GM23248 (cell line): ENCODE results near the gene VPS4A. TPM values are rescaled to one million over a fixed set of nuclear protein-coding genes. Genes with fewer than 3 reads are reported as not detected.

Source experiments
- DNase-seq: peaks from one replicate; pipeline ENCODE4 v3.0.0-alpha.2; 2015
- H2AFZ ChIP-seq: fragments of 200-600 bp; sonication (generic); 2 replicates; pipeline ENCODE4 v1.6.1; 2016; ENCODE audit warnings: antibody characterized with exemption
- H3F3A ChIP-seq: fragments of 200-600 bp; sonication (generic); 2 replicates; pipeline ENCODE4 v1.6.1; 2016; ENCODE audit warnings: mild to moderate bottlenecking, antibody characterized with exemption, mixed run types; ENCODE audit not compliant: insufficient read depth
- H3K27ac ChIP-seq: fragments of 200-600 bp; sonication (generic); 2 replicates; pipeline ENCODE4 v1.5.1; 2016; ENCODE audit warnings: mild to moderate bottlenecking
- H3K27me3 ChIP-seq: fragments of 200-600 bp; sonication (generic); replicated peaks from 2 replicates; pipeline ENCODE4 v1.6.1; 2016; ENCODE audit warnings: mild to moderate bottlenecking; ENCODE audit not compliant: insufficient read depth
- H3K36me3 ChIP-seq: fragments of 200-600 bp; sonication (generic); 2 replicates; pipeline ENCODE4 v1.6.1; 2016; ENCODE audit warnings: low read depth, mild to moderate bottlenecking
- H3K4me1 ChIP-seq: fragments of 200-600 bp; sonication (generic); 2 replicates; pipeline ENCODE4 v1.6.1; 2016; ENCODE audit warnings: mild to moderate bottlenecking; ENCODE audit not compliant: insufficient read depth
- H3K4me2 ChIP-seq: fragments of 200-600 bp; sonication (generic); one replicate; pipeline ENCODE4 v1.6.1; 2016; ENCODE audit warnings: mild to moderate bottlenecking; ENCODE audit not compliant: unreplicated experiment
- H3K4me3 ChIP-seq: fragments of 200-600 bp; sonication (generic); 2 replicates; pipeline ENCODE4 v1.5.1; 2016; ENCODE audit warnings: mild to moderate bottlenecking
- H3K79me2 ChIP-seq: fragments of 200-600 bp; sonication (generic); 2 replicates; pipeline ENCODE4 v1.6.1; 2016; ENCODE audit warnings: mild to moderate bottlenecking; ENCODE audit not compliant: insufficient read depth
- H3K9ac ChIP-seq: fragments of 200-600 bp; sonication (generic); 2 replicates; pipeline ENCODE4 v1.6.1; 2016; ENCODE audit warnings: mild to moderate bottlenecking
- H3K9me2 ChIP-seq: fragments of 200-600 bp; sonication (generic); 2 replicates; pipeline ENCODE4 v1.6.1; 2016; ENCODE audit warnings: mixed run types, mild to moderate bottlenecking, moderate library complexity; ENCODE audit not compliant: insufficient read depth
- H3K9me3 ChIP-seq: fragments of 200-600 bp; sonication (generic); one replicate; pipeline ENCODE4 v1.6.1; 2017; ENCODE audit warnings: low read depth
- H4K20me1 ChIP-seq: fragments of 200-600 bp; sonication (generic); 2 replicates; pipeline ENCODE4 v1.6.0; 2016; ENCODE audit not compliant: insufficient read depth
- EZH2 ChIP-seq: fragments of 200-600 bp; sonication (generic); IDR thresholded peaks from 2 replicates; pipeline ENCODE4 v1.6.1; 2018; ENCODE audit warnings: antibody characterized with exemption, mild to moderate bottlenecking; ENCODE audit not compliant: insufficient read depth, poor library complexity, severe bottlenecking
- EZH2phosphoT487 ChIP-seq: fragments of 200-600 bp; sonication (generic); IDR thresholded peaks from 2 replicates; pipeline ENCODE4 v1.6.1; 2018; ENCODE audit warnings: antibody characterized with exemption, moderate library complexity, mild to moderate bottlenecking, low read depth; ENCODE audit not compliant: insufficient read depth
- WGBS, 2 experiments: methylation state at CpG; one replicate each; pipeline ENCODE4 v1.1.6; 2015 to 2017; ENCODE audit warnings: low lambda C conversion rate in 2 of 2, low coverage in 1 of 2; ENCODE audit errors: missing lambda C conversion rate in 2 of 2; 5-methylcytosine and 5-hydroxymethylcytosine counted together
- in situ Hi-C: fragments of 300-500 bp; cut with MboI; formaldehyde crosslinking; loops from 2 replicates; pipeline ENCODE4 v1.15.0; 2020
- polyA plus RNA-seq: library from polyadenylated mRNA; unstranded; fragments of >200 nt; fragmentation: Nextera tagmentation; extraction: Ambion mirVana; gene quantifications from 2 replicates; pipeline ENCODE4 v1.2.1, GENCODE V29; 2016
- total RNA-seq: library from RNA; depleted of rRNA; stranded (reverse); fragments of >200 nt; shearing (Covaris generic); gene quantifications from 2 replicates; pipeline ENCODE4 v1.2.3, GENCODE V29; 2014; rRNA removed

The VPS4A gene
- total RNA-seq = 35.9 and 36.5 TPM in 2 replicates
- polyA plus RNA-seq = 43.8 and 44.9 TPM in 2 replicates

DNA sequence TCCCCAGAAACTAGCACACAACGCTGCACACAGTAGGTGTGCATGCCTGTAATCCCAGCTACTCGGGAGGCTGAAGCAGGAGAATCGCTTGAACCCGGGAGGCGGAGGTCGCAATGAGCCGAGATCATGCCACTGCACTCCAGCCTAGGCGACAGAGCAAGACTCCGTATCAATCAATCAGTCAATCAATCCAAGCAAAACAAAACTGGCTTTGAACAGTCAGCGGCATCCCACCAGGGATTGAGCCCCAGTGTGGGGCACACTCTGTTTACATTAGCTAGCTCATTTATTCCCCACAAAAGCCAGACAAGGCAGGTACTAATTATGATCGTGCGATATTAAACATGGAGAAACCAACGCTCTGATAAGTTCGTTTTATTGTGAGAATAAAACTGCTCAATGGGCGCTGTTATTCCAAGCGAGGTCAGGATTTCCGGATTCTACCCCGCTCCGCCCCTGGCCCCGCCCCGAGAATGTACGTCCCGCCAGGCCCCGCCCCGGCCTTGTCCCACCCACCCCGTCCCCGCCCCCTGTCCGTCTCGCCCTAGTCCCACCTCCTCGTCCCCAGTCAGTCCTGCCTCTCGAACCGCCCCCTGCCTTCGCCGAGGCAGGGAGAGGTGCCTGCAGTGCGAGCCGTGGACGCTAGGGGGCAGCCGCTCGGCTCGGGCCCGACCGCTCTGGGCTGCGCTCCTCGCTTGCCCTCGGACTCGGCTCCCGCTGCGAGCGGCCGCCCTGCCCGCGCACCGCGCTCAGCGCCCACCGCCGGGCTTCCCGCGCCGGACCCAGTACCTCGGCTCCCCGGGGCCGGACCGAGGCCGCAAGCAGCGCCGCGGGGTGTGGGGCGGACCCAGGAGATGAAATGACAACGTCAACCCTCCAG is at the start of gene VPS4A:
VPS4A (plus strand) TSS at position 698 of the 880 bp plus-strand sequence; CDS start at position 860, 162 bp downstream.
- peaks cover 5% of the 10 kb centered on the region; the same call in 1 of the 2 replicates for H3K36me3 ChIP-seq
- WGBS, 2 experiments = 8 to 13% methylated on average over 41 to 69 of the region's 70 CpGs
- peak within 1 kb of the TSS; percentile 72 for H3K27ac ChIP-seq
- H3K9ac ChIP-seq = peak within 1 kb of the TSS; percentile 93
- no peaks in the 10 kb centered on the region for H4K20me1 ChIP-seq
- H3K4me1 ChIP-seq = peaks cover 4% of the 10 kb centered on the region
- peaks cover 15% of the 10 kb centered on the region for H3F3A ChIP-seq
- no peak for TF ChIP-seq EZH2phosphoT487
- TF ChIP-seq EZH2 = no peak
- no peaks in the 10 kb centered on the region for H3K9me3 ChIP-seq
- H3K4me3 ChIP-seq = peak within 1 kb of the TSS; percentile 88
- no peaks in the 10 kb centered on the region for H3K27me3 ChIP-seq
- peak within 1 kb of the TSS; percentile 94 for H2AFZ ChIP-seq
- H3K4me2 ChIP-seq = peak within 1 kb of the TSS; percentile 91
- in situ Hi-C loops = no loop called here
- no peaks in the 10 kb centered on the region for H3K9me2 ChIP-seq
- DNase-seq = peak; percentile 99
- peaks cover 45% of the 10 kb centered on the region for H3K79me2 ChIP-seq

GRCh38 chr16:69266334-69267063 is 44.7 kb upstream of the VPS4A start:
- H3K9ac ChIP-seq = no peak overlapping the region
- no peaks in the 10 kb centered on the region for H4K20me1 ChIP-seq
- DNase-seq = no peak
- H3K79me2 ChIP-seq = peaks cover 75% of the 10 kb centered on the region
- H3K4me3 ChIP-seq = no peak overlapping the region
- in situ Hi-C loops = no loop called here
- H2AFZ ChIP-seq = no peak overlapping the region
- no peaks in the 10 kb centered on the region for H3K9me2 ChIP-seq
- no peaks in the 10 kb centered on the region for H3K27me3 ChIP-seq
- WGBS, 2 experiments = 79 to 81% methylated on average over 4 of the region's 4 CpGs
- H3K9me3 ChIP-seq = no peaks in the 10 kb centered on the region
- no peak overlapping the region for H3K27ac ChIP-seq
- H3K4me2 ChIP-seq = no peak overlapping the region
- no peaks in the 10 kb centered on the region for H3K4me1 ChIP-seq
- TF ChIP-seq EZH2 = no peak
- TF ChIP-seq EZH2phosphoT487 = no peak
- H3F3A ChIP-seq = no peaks in the 10 kb centered on the region
- H3K36me3 ChIP-seq = peaks cover 11% of the 10 kb centered on the region; the same call in 1 of the 2 replicates

GRCh38 chr16:69267633-69268032 is 43.5 kb upstream of the VPS4A start:
- Histone ChIP-seq H3K27me3 (no peaks in the 10 kb centered on the region), H2AFZ (no peak overlapping the region), H3K36me3 (peaks cover 14% of the 10 kb centered on the region; the same call in 1 of the 2 replicates), H3K4me2 (no peak overlapping the region), H3K4me3 (no peak overlapping the region), H3K27ac (no peak overlapping the region), H3K9ac (no peak overlapping the region), H3K79me2 (peaks cover 71% of the 10 kb centered on the region), H3K9me2 (no peaks in the 10 kb centered on the region), H4K20me1 (no peaks in the 10 kb centered on the region), H3K4me1 (no peaks in the 10 kb centered on the region), H3F3A (peaks cover 7% of the 10 kb centered on the region; the same call in 1 of the 2 replicates), H3K9me3 (no peaks in the 10 kb centered on the region)
- in situ Hi-C loops = no loop called here
- TF ChIP-seq EZH2 = no peak
- no peak for TF ChIP-seq EZH2phosphoT487
- DNase-seq = no peak
- WGBS, 2 experiments = 96 to 100% methylated on average over 4 of the region's 4 CpGs

GRCh38 chr16:69270395-69270794 is 40.8 kb upstream of the VPS4A start:
- 92 to 95% methylated on average over 3 of the region's 3 CpGs for WGBS, 2 experiments
- in situ Hi-C loops = no loop called here
- no peak overlapping the region for H3K27ac ChIP-seq
- peaks cover 8% of the 10 kb centered on the region for H3K4me1 ChIP-seq
- H3K4me3 ChIP-seq = no peak overlapping the region
- no peak overlapping the region for H3K9ac ChIP-seq
- H3K9me3 ChIP-seq = no peaks in the 10 kb centered on the region
- no peaks in the 10 kb centered on the region for H3K27me3 ChIP-seq
- no peaks in the 10 kb centered on the region for H3K9me2 ChIP-seq
- H3K4me2 ChIP-seq = no peak overlapping the region
- no peaks in the 10 kb centered on the region for H4K20me1 ChIP-seq
- peaks cover 22% of the 10 kb centered on the region for H3F3A ChIP-seq
- peaks cover 14% of the 10 kb centered on the region; the same call in 1 of the 2 replicates for H3K36me3 ChIP-seq
- TF ChIP-seq EZH2 (no peak), EZH2phosphoT487 (no peak)
- no peak overlapping the region for H2AFZ ChIP-seq
- DNase-seq = no peak
- peaks cover 50% of the 10 kb centered on the region for H3K79me2 ChIP-seq
